Measurements from ENCODE around the gene RAB4A.

GRCh38 chr1:229254910-229255541, 15.9 kb upstream of the RAB4A start:
- TF ChIP-seq, protein P1, sequence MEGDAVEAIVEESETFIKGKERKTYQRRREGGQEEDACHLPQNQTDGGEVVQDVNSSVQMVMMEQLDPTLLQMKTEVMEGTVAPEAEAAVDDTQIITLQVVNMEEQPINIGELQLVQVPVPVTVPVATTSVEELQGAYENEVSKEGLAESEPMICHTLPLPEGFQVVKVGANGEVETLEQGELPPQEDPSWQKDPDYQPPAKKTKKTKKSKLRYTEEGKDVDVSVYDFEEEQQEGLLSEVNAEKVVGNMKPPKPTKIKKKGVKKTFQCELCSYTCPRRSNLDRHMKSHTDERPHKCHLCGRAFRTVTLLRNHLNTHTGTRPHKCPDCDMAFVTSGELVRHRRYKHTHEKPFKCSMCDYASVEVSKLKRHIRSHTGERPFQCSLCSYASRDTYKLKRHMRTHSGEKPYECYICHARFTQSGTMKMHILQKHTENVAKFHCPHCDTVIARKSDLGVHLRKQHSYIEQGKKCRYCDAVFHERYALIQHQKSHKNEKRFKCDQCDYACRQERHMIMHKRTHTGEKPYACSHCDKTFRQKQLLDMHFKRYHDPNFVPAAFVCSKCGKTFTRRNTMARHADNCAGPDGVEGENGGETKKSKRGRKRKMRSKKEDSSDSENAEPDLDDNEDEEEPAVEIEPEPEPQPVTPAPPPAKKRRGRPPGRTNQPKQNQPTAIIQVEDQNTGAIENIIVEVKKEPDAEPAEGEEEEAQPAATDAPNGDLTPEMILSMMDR (IDR thresholded peaks at IDR 0.05) = peak in 5 of 6 experiments; percentile 29 to 60 (median 44)
- no peak for TF ChIP-seq POLR2A (IDR thresholded peaks at IDR 0.05)

All from esophagus squamous epithelium (tissue), 4 donors.